Embryonic facial prominence (tissue), 1 donor: ENCODE results near the gene NFKBIB.
"Not testable (repeated sequence)": the region's sequence is repeated elsewhere in the genome, so short reads cannot be mapped to it uniquely, and the experiment has no call there.

Experiments
- DNase-seq: peaks from one replicate; pipeline ENCODE4 v3.0.0-alpha.2; 2016; ENCODE audit errors: extremely low spot score

The NFKBIB gene

DNA sequence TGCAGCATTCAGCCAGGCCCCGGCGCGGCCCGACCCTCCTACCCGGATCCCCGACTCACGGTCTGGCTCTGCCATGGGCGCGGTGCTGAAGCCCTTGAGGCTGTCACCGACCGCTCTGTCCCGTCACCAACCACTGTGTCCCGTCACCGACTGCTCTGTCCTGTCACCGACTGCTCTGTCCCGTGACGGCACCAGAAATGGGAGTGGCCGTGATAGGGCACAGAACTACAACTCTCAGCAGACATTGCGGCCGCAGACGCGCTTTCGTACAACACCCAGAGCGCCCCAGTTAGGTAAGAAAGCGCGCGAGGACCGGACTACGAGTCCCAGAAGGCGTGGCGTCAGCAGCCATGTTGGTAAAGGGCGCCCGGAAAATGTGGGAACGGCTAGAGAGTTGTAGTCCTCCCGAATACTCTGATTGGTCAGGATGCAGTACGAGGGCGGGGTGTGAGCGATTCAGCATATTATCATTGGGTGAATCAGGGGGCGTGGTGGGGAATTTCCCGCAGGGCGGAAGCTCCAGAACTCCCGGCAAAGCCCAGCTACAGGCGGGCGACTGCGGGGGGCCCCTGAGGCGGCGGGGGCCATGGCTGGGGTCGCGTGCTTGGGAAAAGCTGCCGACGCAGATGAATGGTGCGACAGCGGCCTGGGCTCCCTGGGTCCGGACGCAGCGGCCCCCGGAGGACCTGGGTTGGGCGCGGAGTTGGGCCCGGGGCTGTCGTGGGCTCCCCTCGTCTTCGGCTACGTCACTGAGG, at the start of gene NFKBIB, which contains the start of gene SIRT2:
Gene NFKBIB, plus strand, starts transcription at position 523 of the 755 bp plus-strand sequence. Its CDS starts 64 bp downstream, at position 587.
Gene SIRT2, minus strand, starts transcription at position 172 of the 755 bp plus-strand sequence. Its CDS starts 97 bp downstream, at position 75.
- DNase-seq = peak; percentile 100

- DNase-seq = no peak
These were observed 49.3 kb upstream of the NFKBIB start for GRCh38 chr19:38850436-38850975.

DNA sequence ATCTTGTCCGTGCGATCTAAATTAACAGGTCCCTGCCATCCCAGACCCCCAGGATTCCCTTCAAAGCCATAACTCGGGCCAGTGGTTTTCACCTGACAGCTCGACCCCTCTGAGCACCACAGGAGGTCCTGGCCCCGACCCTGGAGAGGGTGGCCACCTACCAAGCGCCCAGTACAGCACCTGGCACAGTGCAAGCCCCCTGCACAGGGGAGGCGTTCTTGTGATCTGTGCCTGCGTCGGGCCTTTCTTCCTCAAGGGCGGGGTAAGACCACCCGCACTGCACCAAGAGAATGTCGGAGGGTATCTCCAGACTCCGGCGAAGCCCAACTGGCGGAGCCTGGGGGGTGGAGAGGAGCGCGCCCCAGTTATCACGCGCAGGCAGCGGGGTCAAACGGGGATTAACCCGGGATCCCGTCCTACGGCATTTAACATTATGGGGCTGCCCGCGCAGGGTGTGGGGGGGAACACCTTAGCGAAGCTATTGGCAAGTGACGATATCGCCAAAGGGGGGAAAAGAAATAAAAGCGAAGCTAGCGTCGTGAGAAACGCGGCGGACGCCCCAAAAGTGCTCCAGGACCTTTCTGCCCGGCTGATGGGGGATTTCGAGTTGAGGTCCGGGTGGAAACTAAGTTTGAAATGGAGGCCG, 48.7 kb upstream of the NFKBIB start:
- DNase-seq = peak; percentile 25

DNA sequence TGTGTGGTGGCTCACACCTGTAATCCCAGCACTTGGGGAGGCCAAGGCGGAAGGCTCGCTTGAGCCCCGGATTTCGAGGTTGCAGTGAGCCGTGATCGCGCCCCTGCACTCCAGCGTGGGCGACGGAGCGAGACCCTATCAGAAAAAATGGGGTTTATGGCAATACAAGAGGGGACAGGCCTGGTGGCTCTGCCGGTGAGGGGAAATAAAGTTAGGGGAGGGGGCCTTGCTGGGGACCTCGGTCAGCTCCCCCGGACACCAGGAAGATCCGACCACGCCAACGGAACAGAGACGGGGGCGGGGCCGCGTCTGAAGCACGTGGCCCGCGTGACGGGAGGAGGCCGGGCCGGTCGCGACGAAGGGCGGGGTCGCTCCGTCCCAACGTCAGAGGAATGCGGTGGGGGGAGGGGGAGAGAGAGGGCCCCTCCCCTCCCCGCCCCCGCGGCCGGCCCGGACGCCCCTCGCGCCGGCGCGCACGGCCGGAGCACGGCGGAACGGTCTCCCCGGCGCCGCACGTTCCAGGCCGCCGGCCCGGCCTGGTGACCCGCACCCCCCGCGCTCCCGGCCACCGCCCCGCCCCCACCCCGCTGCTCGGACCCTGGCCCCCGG, 48.0 kb upstream of the NFKBIB start:
- DNase-seq = peak; percentile 92

GRCh38 chr19:38852231-38853044, 47.3 kb upstream of the NFKBIB start:
- no peak for DNase-seq

DNA sequence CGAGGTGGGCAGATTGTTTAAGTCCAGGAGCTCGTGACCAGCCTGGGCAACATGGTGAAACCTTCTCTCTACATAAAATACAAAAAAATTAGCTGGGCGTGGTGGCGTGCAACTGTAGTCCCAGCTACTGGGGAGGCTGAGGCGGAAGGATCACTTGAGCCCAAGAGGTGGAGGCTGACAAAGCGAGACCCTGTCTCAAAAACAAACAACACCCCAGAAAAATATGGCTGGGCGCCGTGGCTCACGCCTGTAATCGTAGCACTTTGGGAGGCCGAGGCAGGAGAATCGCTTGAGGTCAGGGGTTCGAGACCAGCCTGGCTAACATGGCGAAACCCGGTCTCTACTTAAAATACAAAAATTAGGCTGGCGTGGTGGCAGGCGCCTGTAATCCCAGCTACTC, 46.6 kb upstream of the NFKBIB start:
- DNase-seq = no peak

DNA sequence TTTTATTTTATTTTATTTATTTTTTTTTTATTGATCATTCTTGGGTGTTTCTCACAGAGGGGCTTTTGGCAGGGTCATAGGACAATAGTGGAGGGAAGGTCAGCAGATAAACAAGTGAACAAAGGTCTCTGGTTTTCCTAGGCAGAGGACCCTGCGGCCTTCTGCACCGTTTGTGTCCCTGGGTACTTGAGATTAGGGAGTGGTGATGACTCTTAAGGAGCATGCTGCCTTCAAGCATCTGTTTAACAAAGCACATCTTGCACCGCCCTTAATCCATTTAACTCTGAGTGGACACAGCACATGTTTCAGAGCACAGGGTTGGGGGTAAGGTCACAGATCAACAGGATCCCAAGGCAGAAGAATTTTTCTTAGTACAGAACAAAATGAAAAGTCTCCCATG, 44.8 kb upstream of the NFKBIB start:
- DNase-seq = not testable (repeated sequence)

DNA sequence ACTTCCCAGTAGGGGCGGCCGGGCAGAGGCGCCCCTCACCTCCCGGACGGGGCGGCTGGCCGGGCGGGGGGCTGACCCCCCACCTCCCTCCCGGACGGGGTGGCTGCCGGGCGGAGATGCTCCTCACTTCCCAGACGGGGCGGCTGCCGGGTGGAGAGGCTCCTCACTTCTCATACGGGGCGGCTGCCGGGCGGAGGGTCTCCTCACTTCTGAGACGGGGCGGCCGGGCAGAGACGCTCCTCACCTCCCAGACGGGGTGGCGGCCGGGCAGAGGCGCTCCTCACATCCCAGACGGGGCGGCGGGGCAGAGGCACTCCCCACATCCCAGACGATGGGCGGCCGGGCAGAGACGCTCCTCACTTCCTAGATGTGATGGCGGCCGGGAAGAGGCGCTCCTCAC, 44.0 kb upstream of the NFKBIB start:
- DNase-seq = not testable (repeated sequence)

DNA sequence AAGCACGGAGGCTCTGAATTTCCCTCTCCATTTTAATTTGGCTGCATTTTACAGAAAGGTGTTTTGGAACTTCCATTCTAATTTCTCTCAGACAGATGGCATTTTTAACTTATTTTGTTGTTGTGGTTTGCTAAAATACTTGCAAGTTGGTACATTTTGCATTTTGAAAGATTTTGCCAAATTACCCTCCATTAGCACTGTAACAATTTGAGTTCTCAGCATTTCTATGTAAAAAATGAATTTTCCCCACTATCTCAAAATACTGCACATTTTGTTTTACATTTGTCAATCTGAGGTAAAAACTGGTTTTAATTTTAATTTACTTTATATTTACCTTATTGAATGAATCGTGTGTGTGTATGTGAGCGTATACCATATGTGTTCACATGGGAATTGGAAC, 43.0 kb upstream of the NFKBIB start:
- DNase-seq = no peak

- DNase-seq = not testable (repeated sequence)
These were observed 40.1 kb upstream of the NFKBIB start for GRCh38 chr19:38859631-38860204.

- DNase-seq = no peak
These were observed 38.4 kb upstream of the NFKBIB start for GRCh38 chr19:38861368-38861767.

DNA sequence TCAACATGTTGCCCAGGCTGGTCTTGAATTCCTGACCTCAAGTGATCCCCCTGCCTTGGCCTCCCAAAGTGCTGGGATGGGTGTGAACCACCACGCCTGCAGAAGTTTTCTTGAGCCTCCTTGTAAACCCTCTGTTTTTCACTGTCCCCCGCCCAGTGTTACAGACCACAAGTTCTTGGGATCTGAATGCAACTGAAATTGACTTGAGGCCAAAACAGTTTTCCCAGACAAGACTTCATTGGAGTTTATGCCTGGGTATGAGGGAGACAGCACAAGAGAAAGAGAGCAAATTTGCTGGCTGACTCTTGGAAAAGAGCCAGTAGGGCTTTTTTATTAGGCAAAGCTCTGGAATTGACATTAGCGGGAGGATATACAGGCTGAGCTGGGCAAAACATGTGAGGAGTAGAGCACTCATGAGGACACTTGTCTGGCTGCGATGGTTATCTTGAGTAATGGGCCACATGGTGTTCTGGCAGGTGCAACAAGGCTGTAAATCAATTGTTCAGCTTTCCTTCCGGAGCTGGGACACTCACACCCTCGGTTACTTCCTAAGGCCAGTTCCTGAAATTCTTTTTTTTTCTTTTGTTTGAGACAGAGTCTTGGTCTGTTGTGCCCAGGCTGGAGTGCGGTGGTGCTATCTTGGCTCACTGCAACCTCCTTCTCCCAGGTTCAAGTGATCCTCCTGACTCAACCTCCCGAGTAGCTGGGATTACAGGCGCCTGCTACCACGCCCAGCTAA, 37.3 kb upstream of the NFKBIB start:
- DNase-seq = no peak

DNA sequence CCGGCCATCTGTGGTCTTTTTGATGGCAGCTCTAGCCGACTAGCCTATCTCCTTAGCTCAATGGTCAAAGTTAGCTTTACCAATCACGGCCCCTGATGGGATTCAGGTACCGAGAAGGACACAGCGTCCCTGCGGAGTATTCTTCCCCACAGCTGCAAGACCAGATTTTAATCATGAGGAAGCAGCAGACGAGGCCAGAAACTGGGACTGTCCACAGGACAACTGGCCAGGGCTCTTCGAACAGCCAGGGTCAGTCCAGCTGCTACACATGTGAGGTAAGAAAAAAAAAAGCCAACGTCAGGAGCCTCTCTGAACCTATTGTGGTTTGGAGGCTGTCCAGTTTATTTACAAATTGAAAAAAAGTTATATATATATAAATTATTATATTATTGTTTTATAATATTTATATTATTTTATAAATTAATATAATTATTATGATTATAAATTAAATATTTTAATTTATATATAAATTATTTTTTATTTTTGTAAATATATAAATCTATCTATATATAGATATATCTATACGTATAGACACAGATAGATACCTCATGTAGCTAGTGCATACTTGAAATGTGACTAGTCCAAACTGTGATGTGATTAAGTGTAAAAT, 32.5 kb upstream of the NFKBIB start:
- no peak for DNase-seq

DNA sequence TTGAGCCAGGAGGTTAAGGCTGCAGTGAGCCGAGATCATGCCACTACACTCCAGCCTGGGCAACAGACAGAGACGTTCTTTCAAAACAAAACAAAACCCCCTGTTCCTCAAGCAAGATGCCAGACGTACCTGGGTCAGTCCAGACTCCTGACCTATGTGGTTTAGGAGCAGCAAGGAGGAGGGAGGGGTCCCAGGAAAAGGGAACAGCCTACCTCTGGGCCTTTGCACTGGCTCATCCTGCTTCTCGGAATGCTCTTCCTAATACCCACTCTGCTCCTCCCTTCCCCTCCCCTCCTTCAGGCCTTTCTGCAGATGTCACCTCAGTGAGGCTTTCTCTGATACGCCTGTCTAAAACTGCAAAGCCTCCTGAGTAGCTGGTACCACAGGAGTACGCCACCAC, 31.2 kb upstream of the NFKBIB start:
- DNase-seq = no peak

DNA sequence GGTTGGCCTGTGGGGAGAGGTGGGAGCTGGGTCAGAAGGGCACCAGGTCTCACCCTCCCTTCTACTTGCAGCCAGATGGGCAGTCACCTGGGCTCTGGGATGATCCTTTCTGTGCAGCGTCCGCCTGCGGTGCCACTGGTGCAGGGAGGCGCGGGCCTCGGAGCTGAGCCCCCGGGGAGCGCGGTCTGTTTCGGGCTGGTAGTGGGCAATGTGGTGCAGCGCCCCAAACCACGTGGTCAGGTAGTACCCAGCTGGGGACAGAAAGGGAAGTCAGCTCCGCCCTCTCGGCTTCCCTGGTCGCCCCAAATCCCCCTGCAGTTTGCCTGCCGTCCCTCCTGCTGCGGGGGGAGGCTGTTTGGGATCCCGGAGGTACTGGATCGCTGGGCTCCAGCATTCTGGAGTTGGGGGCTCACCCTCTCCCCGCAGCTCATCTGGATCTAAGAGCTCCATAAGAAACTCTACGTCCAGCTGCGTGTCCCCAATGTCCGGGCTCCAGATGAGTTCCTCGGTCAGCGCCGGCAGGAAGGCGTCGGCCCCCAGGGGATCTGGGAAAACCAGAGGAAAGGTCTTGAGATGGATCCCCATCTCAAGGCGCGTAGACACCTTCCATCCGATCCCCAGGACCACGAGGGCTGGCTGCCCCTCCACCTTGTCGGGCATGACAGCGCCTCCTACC, 30.5 kb upstream of the NFKBIB start:
- no peak for DNase-seq

DNA sequence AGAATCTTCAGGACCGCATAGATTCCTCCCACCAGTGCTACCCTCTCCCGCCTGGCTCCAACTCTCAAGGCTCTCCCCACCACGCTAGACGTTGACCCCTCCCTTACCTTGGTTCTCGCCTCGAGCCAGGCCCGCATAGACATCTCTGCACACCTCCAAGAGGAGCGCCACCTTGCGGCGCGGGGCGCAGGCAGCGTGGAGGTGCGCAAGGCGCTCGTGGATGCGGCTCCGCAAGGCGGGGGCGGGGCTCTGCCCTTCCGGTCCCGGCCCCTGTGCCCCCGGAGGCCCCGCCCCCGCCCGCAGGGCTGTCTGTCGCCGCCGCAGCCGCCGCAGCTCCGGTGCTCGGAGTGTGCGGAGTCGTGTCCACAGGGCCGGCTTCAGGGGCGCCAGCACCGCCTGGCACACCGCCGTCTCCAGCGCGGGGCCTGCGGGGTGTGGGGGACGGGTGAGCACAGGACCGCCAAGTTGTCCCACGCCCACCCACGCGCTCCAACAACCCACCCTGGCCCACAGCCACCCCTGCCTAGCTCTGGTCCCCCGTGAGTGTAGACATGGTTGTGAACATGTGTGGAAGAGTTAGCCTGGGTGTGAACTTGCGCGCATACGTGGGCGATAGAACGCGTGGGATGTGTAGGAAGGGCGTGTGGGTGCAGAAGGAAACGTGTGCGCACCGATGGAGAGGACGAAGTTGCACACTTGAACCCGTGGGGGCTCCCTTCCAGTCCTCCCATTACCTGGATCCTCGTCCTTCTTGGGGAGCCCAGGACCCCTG, 29.7 kb upstream of the NFKBIB start:
- DNase-seq = no peak

DNA sequence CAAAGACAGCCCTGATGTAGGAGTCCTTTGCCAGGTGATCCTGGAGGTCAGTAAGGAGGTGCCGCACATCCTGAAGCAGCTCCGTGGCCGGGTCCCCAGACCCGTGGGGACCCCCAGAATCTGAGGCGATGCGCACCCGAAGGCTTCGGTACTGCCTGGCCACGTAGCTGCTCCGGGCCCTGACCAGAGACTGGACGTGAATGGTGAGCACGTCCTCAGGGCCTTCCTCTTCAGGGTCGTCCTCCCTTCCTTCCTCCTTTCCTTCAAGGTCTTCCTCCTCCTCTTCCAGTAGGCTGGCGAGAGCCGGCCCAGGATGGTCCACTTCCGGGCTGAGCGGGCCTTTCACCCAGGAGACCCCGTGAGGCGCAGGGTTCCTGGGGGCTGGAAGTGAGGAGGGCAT, 29.2 kb upstream of the NFKBIB start:
- no peak for DNase-seq

GRCh38 chr19:38873400-38873799, 26.4 kb upstream of the NFKBIB start:
- not testable (repeated sequence) for DNase-seq
